K562 (cell line): ENCODE results near the gene WDR64. TPM values are rescaled to one million over a fixed set of nuclear protein-coding genes. Genes with fewer than 3 reads are reported as not detected.
A peak's percentile ranks its signal among the peaks of the same experiment; 100 is the strongest.

Experiments
- ARID1B ChIP-seq: fragments of 450-650 bp; IDR thresholded peaks from 2 replicates; pipeline ENCODE4 v1.6.1; 2016; ENCODE audit warnings: antibody characterized with exemption, mild to moderate bottlenecking, inconsistent platforms
- ARNT ChIP-seq, 2 experiments: fragments of 450-650 bp; IDR thresholded peaks; 2 replicates each; pipeline ENCODE4 v1.6.1; 2016; ENCODE audit warnings: mild to moderate bottlenecking in 1 of 2
- ATF7 ChIP-seq: fragments of 450-650 bp; IDR thresholded peaks from 2 replicates; pipeline ENCODE4 v1.7.1; 2014; ENCODE audit warnings: mild to moderate bottlenecking, moderate library complexity
- BHLHE40 ChIP-seq: IDR thresholded peaks from 2 replicates; pipeline ENCODE4 v1.6.1; 2011; ENCODE audit warnings: low read length, improper control_type of control experiment
- C11orf30 ChIP-seq: fragments of 450-650 bp; IDR thresholded peaks from 2 replicates; pipeline ENCODE4 v1.6.1; 2016; ENCODE audit warnings: low read depth, mild to moderate bottlenecking
- CHD4 ChIP-seq: fragments of 200-600 bp; sonication (generic); IDR thresholded peaks from 3 replicates; pipeline ENCODE4 v1.6.1; 2012; ENCODE audit warnings: low read depth, mild to moderate bottlenecking, mixed read lengths, low read length, inconsistent platforms; ENCODE audit not compliant: insufficient read depth, insufficient replicate concordance, poor library complexity, severe bottlenecking
- E2F8 ChIP-seq: fragments of 450-650 bp; IDR thresholded peaks from 2 replicates; pipeline ENCODE4 v1.7.1; 2018; ENCODE audit warnings: mild to moderate bottlenecking, low read depth; ENCODE audit not compliant: partially characterized antibody
- E4F1 ChIP-seq: fragments of 250-450 bp; sonication (Bioruptor Pico); IDR thresholded peaks from 2 replicates; pipeline ENCODE4 v1.5.0; 2021; ENCODE audit warnings: mild to moderate bottlenecking, borderline replicate concordance
- GATA2 ChIP-seq: sonication (generic); formaldehyde crosslinking; IDR thresholded peaks from 2 replicates; pipeline ENCODE4 v1.4.0; 2020; ENCODE audit warnings: mild to moderate bottlenecking, missing genetic modification reagents
- KDM1A ChIP-seq, 2 experiments: fragments of 450-650 bp; IDR thresholded peaks; 2 replicates each; pipeline ENCODE4 v1.6.1; 2016; ENCODE audit warnings: mild to moderate bottlenecking in 2 of 2
- KLF1 ChIP-seq: fragments of 450-650 bp; IDR thresholded peaks from 2 replicates; pipeline ENCODE4 v1.6.1; 2016; ENCODE audit warnings: missing genetic modification characterization, missing compliant biosample characterization
- MAFG ChIP-seq: fragments of 450-650 bp; conservative IDR thresholded peaks from 2 replicates; pipeline ENCODE4 v1.6.1; 2016; ENCODE audit warnings: missing genetic modification characterization, missing compliant biosample characterization
- MECOM ChIP-seq: fragments of 250-450 bp; sonication (Bioruptor Pico); IDR thresholded peaks from 2 replicates; pipeline ENCODE4 v1.8.0; 2022; ENCODE audit warnings: inconsistent platforms
- MTA1 ChIP-seq: fragments of 450-650 bp; IDR thresholded peaks from 2 replicates; pipeline ENCODE4 v1.6.1; 2017; ENCODE audit warnings: borderline replicate concordance
- MTA3 ChIP-seq: fragments of 450-650 bp; formaldehyde crosslinking; IDR thresholded peaks from 2 replicates; pipeline ENCODE4 v1.6.1; 2017; ENCODE audit warnings: mild to moderate bottlenecking, borderline replicate concordance
- NFRKB ChIP-seq: fragments of 450-650 bp; IDR thresholded peaks from 2 replicates; pipeline ENCODE4 v1.6.1; 2016; ENCODE audit warnings: low read depth
- POLR3G ChIP-seq: IDR thresholded peaks from 2 replicates; pipeline ENCODE4 v1.6.1; 2011; ENCODE audit not compliant: insufficient read length, insufficient replicate concordance; ENCODE audit errors: extremely low read depth
- PPARD ChIP-seq: fragments of 250-450 bp; sonication (Bioruptor Pico); IDR thresholded peaks from 2 replicates; pipeline ENCODE4 v1.8.0; 2022; ENCODE audit warnings: inconsistent platforms, mild to moderate bottlenecking, moderate library complexity
- SMARCC2 ChIP-seq: fragments of 450-650 bp; IDR thresholded peaks from 2 replicates; pipeline ENCODE4 v1.6.1; 2017; ENCODE audit warnings: antibody characterized with exemption, moderate library complexity, mild to moderate bottlenecking, low read depth
- TEAD4 ChIP-seq, 2 experiments: sonication (generic) in 1 of 2; formaldehyde crosslinking in 1 of 2; IDR thresholded peaks; 2 replicates each; pipeline versions ENCODE4 v1.6.1 to v1.8.0; 2012 to 2022; ENCODE audit warnings: borderline replicate concordance in 1 of 2, inconsistent platforms in 1 of 2, low read length in 1 of 2, mild to moderate bottlenecking in 1 of 2, missing genetic modification reagents in 1 of 2
- TRIM24 ChIP-seq, 2 experiments: fragments of 450-650 bp; IDR thresholded peaks; 2 replicates each; pipeline ENCODE4 v1.6.1; 2016
- XRCC4 ChIP-seq: IDR thresholded peaks from one replicate; pipeline ENCODE4 v1.6.1; 2011; ENCODE audit not compliant: insufficient read depth, insufficient read length; ENCODE audit errors: extremely low read depth
- ZFP91 ChIP-seq: sonication (generic); formaldehyde crosslinking; IDR thresholded peaks from 2 replicates; pipeline ENCODE4 v1.8.0; 2022; ENCODE audit warnings: mild to moderate bottlenecking, missing genetic modification reagents
- ZNF316 ChIP-seq: fragments of 450-650 bp; IDR thresholded peaks from 2 replicates; pipeline ENCODE4 v1.6.1; 2016
- polyA plus RNA-seq, 8 experiments: library from polyadenylated mRNA; depleted of rRNA in 4 of 8; stranded (reverse) in 5 of 8; unstranded in 3 of 8; fragments of >200 nt; fragmentation: Nextera tagmentation in 2 of 8; fragmentation: Illumina TruSeq in 1 of 8; extraction: Ambion mirVana in 2 of 8; extraction: Trizol in 1 of 8; gene quantifications; 2 replicates each; pipeline versions ENCODE4 v1.2.1 to v1.2.3, GENCODE V29; 2011 to 2014; ENCODE audit warnings: inconsistent platforms in 1 of 8, missing spikeins in 1 of 8
- total RNA-seq, 7 experiments: library from RNA; depleted of rRNA in 6 of 7; stranded (reverse); fragments of >200 nt in 6 of 7; fragmentation: Illumina TruSeq in 2 of 7; extraction: Trizol in 2 of 7; gene quantifications; 2 replicates each; pipeline versions ENCODE4 v1.2.1 to v1.2.3, GENCODE V29; 2011 to 2021; ENCODE audit warnings: low replicate concordance in 1 of 7

Gene WDR64
- total and polyA plus RNA-seq, 9 of the 15 experiments (the other 6 are each of a cell fraction or from before 2014, with no cell fraction given): 0.06 to 0.29 (median 0.19) TPM; not detected in 5

GRCh38 chr1:241733899-241734298 lies 81.8 kb downstream of the WDR64 start (continued):
- TF ChIP-seq ZFP91 (CRISPR knock-in tag) (no peak), GATA2 (CRISPR knock-in tag) (peak; percentile 27; the same call in 1 of the 2 replicates), TRIM24 (IDR thresholded peaks at IDR 0.05) (peak; percentile 28 to 47; a peak in 1 of 4 replicates), TEAD4 (IDR thresholded peaks at IDR 0.05; ENCODE audit: low read length) (peak; percentile 76), TEAD4 (CRISPR knock-in tag; IDR thresholded peaks at IDR 0.05; ENCODE audit: borderline replicate concordance) (no peak), NFRKB (no peak), ZNF316 (peak; percentile 73), ARID1B (peak; percentile 96), KDM1A (IDR thresholded peaks at IDR 0.05) (peak; percentile 92 to 94), SMARCC2 (peak; percentile 75; the same call in 1 of the 2 replicates), E2F8 (no peak), ARNT (IDR thresholded peaks at IDR 0.05) (0 out of 4 replicates have a peak, but pooled peaks of 1 of the 2 experiments have one; percentile 23), ATF7 (no peak), MECOM (CRISPR knock-in tag) (0 out of 2 replicates have a peak, but pooled peaks have one; percentile 25), C11orf30 (peak; percentile 81), PPARD (CRISPR knock-in tag) (no peak), MTA1 (peak; percentile 66), MAFG (tag) (peak; percentile 73), KLF1 (tag) (0 out of 2 replicates have a peak, but pooled peaks have one; percentile 20), CHD4 (no peak), BHLHE40 (no peak), XRCC4 (no peak), POLR3G (no peak), MTA3 (peak; percentile 50; the same call in 1 of the 2 replicates), E4F1 (no peak)
